GM12892 (cell line): ENCODE measurements around the gene OR8B4. TPM values are rescaled to one million over a fixed set of nuclear protein-coding genes. Genes with fewer than 3 reads are reported as not detected.
"Not testable (repeated sequence)": the region's sequence is repeated elsewhere in the genome, so short reads cannot be mapped to it uniquely, and the experiment has no call there.

Source experiments
- DNase-seq: peaks from one replicate; pipeline ENCODE4 v3.0.0; 2011; ENCODE audit not compliant: insufficient read length
- FAIRE-seq: peaks from 2 replicates; lab custom pipeline; 2011; peaks lifted over from hg19 to GRCh38; lab: Jason Lieb, UNC
- POLR2A ChIP-seq: IDR thresholded peaks from 2 replicates; pipeline ENCODE4 v1.6.1; 2011; ENCODE audit warnings: low read depth, low read length, control low read depth
- POLR2AphosphoS5 ChIP-seq: IDR thresholded peaks from 2 replicates; pipeline ENCODE4 v1.6.1; 2011; ENCODE audit warnings: low read depth, low read length, control low read depth
- TAF1 ChIP-seq: IDR thresholded peaks from 2 replicates; pipeline ENCODE4 v1.6.1; 2011; ENCODE audit warnings: low read depth, mild to moderate bottlenecking, control low read depth, low read length, borderline replicate concordance
- polyA plus RNA-seq: library from polyadenylated mRNA; unstranded; fragments of >200 nt; gene quantifications from one replicate; pipeline ENCODE4 v1.2.1, GENCODE V29; 2012; ENCODE audit warnings: missing spikeins, inconsistent platforms; ENCODE audit not compliant: missing spikeins

Gene OR8B4, protein sequence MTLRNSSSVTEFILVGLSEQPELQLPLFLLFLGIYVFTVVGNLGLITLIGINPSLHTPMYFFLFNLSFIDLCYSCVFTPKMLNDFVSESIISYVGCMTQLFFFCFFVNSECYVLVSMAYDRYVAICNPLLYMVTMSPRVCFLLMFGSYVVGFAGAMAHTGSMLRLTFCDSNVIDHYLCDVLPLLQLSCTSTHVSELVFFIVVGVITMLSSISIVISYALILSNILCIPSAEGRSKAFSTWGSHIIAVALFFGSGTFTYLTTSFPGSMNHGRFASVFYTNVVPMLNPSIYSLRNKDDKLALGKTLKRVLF
- polyA plus RNA-seq, result not detected

- TF ChIP-seq POLR2AphosphoS5, result no peak
- no peak for TF ChIP-seq POLR2A
- no peak for TF ChIP-seq TAF1
- no peak for DNase-seq
- FAIRE-seq, result no peak
Measured at GRCh38 chr11:124424384-124424921, at the start of gene OR8B4. OR8B4 (minus strand) TSS chr11:124424871; CDS start chr11:124424871, 0 bp downstream.

- DNase-seq, result no peak
- TF ChIP-seq POLR2A (no peak), POLR2AphosphoS5 (no peak)
- FAIRE-seq, result no peak
Measured at GRCh38 chr11:124474079-124474478, 49.4 kb upstream of the OR8B4 start.

GRCh38 chr11:124473476-124473875 lies 48.8 kb upstream of the OR8B4 start:
- DNase-seq (no peak), FAIRE-seq (no peak)
- no peak for TF ChIP-seq TAF1
- no peak for TF ChIP-seq POLR2A
- no peak for TF ChIP-seq POLR2AphosphoS5

- FAIRE-seq (no peak), DNase-seq (no peak)
- TF ChIP-seq POLR2AphosphoS5, result no peak
- TF ChIP-seq TAF1, result no peak
- no peak for TF ChIP-seq POLR2A
Measured at GRCh38 chr11:124470561-124471227, 46.0 kb upstream of the OR8B4 start.

DNA sequence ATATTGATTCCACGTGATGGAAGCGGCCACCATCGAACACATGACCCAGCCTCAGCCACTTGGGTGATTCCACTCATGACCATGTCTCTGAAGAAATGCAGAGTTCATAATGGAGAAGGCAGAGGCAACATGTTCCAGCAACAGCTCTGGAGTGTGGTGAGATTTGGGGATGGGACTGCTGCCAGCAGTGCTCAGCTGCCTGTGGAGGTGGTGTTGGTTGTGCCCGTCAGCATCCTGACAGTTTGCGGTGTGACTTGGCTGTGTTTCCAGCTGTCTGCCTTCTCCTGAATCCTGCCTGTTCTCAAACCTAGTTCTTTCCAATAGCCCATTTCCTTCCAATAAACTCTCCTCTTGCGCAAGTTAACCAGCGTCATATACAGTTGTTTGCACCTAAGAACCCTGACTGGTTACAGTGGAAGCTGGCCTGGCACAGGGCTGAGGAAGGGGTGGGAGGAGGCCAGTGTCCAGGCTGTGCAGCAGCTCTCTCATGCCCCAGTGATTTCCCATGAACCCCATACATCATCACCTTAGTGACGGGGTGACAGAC lies 42.8 kb upstream of the OR8B4 start:
- DNase-seq, result no peak
- FAIRE-seq, result no peak
- TF ChIP-seq POLR2A (no peak), TAF1 (no peak), POLR2AphosphoS5 (no peak)

GRCh38 chr11:124465368-124465767 lies 40.7 kb upstream of the OR8B4 start:
- no peak for FAIRE-seq
- TF ChIP-seq POLR2A, result no peak
- TF ChIP-seq TAF1, result no peak
- TF ChIP-seq POLR2AphosphoS5, result no peak
- no peak for DNase-seq

- no peak for FAIRE-seq
- TF ChIP-seq POLR2AphosphoS5, result no peak
- no peak for TF ChIP-seq TAF1
- no peak for TF ChIP-seq POLR2A
Measured at GRCh38 chr11:124463990-124464389, 39.3 kb upstream of the OR8B4 start.

GRCh38 chr11:124463324-124463723 lies 38.7 kb upstream of the OR8B4 start:
- DNase-seq, result no peak
- FAIRE-seq, result no peak
- TF ChIP-seq POLR2A (no peak), TAF1 (no peak), POLR2AphosphoS5 (no peak)

More at GRCh38 chr11:124463990-124464389, 39.3 kb upstream of the OR8B4 start:
- no peak for DNase-seq

DNA sequence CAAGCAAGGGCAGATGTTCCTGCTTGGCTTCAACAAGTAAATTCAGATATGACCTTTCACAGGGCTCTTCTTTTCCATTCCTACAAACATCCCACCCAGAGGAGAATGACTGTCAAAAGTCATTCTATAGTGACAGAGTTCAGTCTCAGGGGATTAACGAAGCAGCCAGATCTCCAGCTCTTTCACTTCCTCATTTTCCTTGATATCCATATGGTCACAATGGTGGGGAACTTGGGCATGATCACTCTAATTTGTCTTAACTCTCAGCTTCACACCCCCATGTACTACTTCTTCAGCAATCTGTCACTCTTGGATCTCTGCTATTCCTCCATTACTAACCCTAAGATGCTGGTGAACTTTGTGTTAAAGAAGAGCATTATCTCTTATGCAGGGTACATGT lies 35.8 kb upstream of the OR8B4 start:
- FAIRE-seq, result no peak
- TF ChIP-seq POLR2A, result no peak
- TF ChIP-seq TAF1, result no peak
- no peak for TF ChIP-seq POLR2AphosphoS5
- no peak for DNase-seq

GRCh38 chr11:124459379-124459778 lies 34.7 kb upstream of the OR8B4 start:
- FAIRE-seq, DNase-seq: not testable (repeated sequence)

- DNase-seq (no peak), FAIRE-seq (no peak)
- TF ChIP-seq TAF1 (no peak), POLR2A (no peak), POLR2AphosphoS5 (no peak)
Measured at GRCh38 chr11:124454552-124454951, 29.9 kb upstream of the OR8B4 start.

DNA sequence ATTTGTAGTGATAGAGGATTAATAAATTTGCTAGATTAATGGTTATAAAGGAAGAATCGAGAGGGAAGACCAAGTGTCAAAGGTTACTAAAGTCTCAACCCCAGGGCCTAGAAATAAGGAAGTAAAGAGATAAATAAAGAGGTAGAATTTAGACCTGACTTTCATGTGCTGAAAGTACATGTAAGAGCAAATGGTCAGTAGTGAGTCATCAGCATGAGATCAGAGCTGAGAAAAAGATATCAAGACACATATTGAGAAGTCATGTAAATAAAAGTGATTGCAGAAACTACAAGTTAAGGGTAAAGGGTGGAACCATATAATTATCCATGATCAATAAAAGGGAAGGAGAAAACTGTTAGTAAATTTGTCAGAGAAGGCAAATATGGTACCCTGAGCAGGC lies 22.2 kb upstream of the OR8B4 start:
- TF ChIP-seq POLR2A (no peak), POLR2AphosphoS5 (no peak), TAF1 (no peak)
- DNase-seq, result no peak
- no peak for FAIRE-seq
